AG10803 (cell line): ENCODE results near the gene MAB21L3.

Source experiments
- DNase-seq: peaks from one replicate; pipeline ENCODE4 v3.0.0; 2010; ENCODE audit warnings: low read depth
- H3K4me3 ChIP-seq: 2 replicates; pipeline ENCODE4 v1.5.1; 2011; ENCODE audit warnings: mild to moderate bottlenecking, low read length, control low read depth
- CTCF ChIP-seq: conservative IDR thresholded peaks from 2 replicates; pipeline ENCODE4 v1.5.1; 2011; ENCODE audit warnings: mild to moderate bottlenecking, low read length, control low read depth, inconsistent platforms

MAB21L3 gene

GRCh38 chr1:116127123-116127847 lies 16.1 kb downstream of the MAB21L3 start:
- H3K4me3 ChIP-seq: no peak overlapping the region
- TF ChIP-seq CTCF: no peak
- DNase-seq: peak; percentile 37

GRCh38 chr1:116127848-116128540 lies 16.8 kb downstream of the MAB21L3 start:
- H3K4me3 ChIP-seq: no peak overlapping the region
- no peak for TF ChIP-seq CTCF
- no peak for DNase-seq

- no peak for DNase-seq
- TF ChIP-seq CTCF: no peak
- no peak overlapping the region for H3K4me3 ChIP-seq
Measured at GRCh38 chr1:116128664-116129063, 17.5 kb downstream of the MAB21L3 start.

- TF ChIP-seq CTCF: no peak
Measured at GRCh38 chr1:116129537-116129936, 18.3 kb downstream of the MAB21L3 start.

GRCh38 chr1:116130356-116130755 lies 19.2 kb downstream of the MAB21L3 start:
- no peak for DNase-seq
- TF ChIP-seq CTCF: no peak
- H3K4me3 ChIP-seq: no peak overlapping the region

More at GRCh38 chr1:116129537-116129936, 18.3 kb downstream of the MAB21L3 start:
- DNase-seq: no peak
- H3K4me3 ChIP-seq: no peak overlapping the region

GRCh38 chr1:116131170-116131569 lies 20.0 kb downstream of the MAB21L3 start:
- TF ChIP-seq CTCF: no peak
- DNase-seq: no peak
- no peak overlapping the region for H3K4me3 ChIP-seq
